ENCODE measurements around the gene WNT6. TPM values are rescaled to one million over a fixed set of nuclear protein-coding genes. Genes with fewer than 3 reads are reported as not detected.

The WNT6 gene
- total RNA-seq, 1 donor from 2014 or later, result 2.6 TPM

DNA sequence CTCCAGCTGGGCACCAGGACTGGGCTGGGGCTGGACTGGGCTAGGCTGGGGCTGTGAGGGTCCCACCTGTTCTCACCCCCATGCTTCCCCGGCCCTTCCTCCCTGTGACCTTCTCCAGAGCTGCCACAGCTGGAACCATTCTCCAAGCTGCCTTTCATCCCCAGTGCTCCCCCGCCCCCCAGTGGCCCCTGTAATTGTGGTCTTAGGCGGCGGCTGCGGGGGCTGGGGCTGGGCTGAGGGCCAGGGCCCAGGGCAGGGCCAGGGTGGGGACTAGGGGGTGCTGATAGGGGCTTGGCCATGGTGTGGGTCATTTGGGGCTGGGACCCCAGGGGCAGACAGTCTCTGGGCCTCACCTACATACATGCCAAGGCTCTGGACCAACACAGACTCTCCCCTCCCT is 18.3 kb downstream of the WNT6 start:
- Mint-ChIP-seq H3K36me3 (ENCODE audit: low read depth, unreplicated experiment) (no peaks in the 10 kb centered on the region), H3K27ac (ENCODE audit: unreplicated experiment) (no peak overlapping the region), H3K9me3 (ENCODE audit: unreplicated experiment) (no peaks in the 10 kb centered on the region), H3K27me3 (ENCODE audit: low read depth, unreplicated experiment) (peaks cover 72% of the 10 kb centered on the region), H3K4me3 (ENCODE audit: unreplicated experiment) (no peak overlapping the region), H3K4me1 (ENCODE audit: low read depth, unreplicated experiment) (peaks cover 26% of the 10 kb centered on the region)
- H3K4me2 ChIP-seq (ENCODE audit: low read length), result no peak overlapping the region
- DNase-seq (ENCODE audit: low read depth) (no peak), FAIRE-seq (no peak)
- peaks cover 6% of the 10 kb centered on the region for H4K20me1 ChIP-seq (ENCODE audit: insufficient read depth, low read length)
- no peaks in the 10 kb centered on the region for H3K36me3 ChIP-seq (ENCODE audit: insufficient read depth, low read length)
- peak; percentile 33 for TF ChIP-seq EZH2 (IDR thresholded peaks at IDR 0.05; ENCODE audit: insufficient read depth, low read length)
- TF ChIP-seq, protein P1, sequence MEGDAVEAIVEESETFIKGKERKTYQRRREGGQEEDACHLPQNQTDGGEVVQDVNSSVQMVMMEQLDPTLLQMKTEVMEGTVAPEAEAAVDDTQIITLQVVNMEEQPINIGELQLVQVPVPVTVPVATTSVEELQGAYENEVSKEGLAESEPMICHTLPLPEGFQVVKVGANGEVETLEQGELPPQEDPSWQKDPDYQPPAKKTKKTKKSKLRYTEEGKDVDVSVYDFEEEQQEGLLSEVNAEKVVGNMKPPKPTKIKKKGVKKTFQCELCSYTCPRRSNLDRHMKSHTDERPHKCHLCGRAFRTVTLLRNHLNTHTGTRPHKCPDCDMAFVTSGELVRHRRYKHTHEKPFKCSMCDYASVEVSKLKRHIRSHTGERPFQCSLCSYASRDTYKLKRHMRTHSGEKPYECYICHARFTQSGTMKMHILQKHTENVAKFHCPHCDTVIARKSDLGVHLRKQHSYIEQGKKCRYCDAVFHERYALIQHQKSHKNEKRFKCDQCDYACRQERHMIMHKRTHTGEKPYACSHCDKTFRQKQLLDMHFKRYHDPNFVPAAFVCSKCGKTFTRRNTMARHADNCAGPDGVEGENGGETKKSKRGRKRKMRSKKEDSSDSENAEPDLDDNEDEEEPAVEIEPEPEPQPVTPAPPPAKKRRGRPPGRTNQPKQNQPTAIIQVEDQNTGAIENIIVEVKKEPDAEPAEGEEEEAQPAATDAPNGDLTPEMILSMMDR (IDR thresholded peaks at IDR 0.05; ENCODE audit: insufficient read depth, low read depth, low read length), result no peak
- no peak overlapping the region for H3K9ac ChIP-seq (ENCODE audit: low read length)
- no peaks in the 10 kb centered on the region for H3K4me1 ChIP-seq (ENCODE audit: insufficient read depth, low read length)
- H2AFZ ChIP-seq (ENCODE audit: low read depth, low read length), result no peak overlapping the region
- peaks cover 85% of the 10 kb centered on the region for H3K27me3 ChIP-seq (ENCODE audit: insufficient read depth, low read length)
- H3K9me3 ChIP-seq (ENCODE audit: insufficient read depth, low read depth, low read length), result peaks cover 4% of the 10 kb centered on the region
- H3K79me2 ChIP-seq (ENCODE audit: insufficient read depth, low read length), result no peaks in the 10 kb centered on the region
- H3K27ac ChIP-seq (ENCODE audit: low read depth, low read length), result no peak overlapping the region
- H3K4me3 ChIP-seq (ENCODE audit: insufficient read depth, low read depth, low read length), result no peak overlapping the region

DNA sequence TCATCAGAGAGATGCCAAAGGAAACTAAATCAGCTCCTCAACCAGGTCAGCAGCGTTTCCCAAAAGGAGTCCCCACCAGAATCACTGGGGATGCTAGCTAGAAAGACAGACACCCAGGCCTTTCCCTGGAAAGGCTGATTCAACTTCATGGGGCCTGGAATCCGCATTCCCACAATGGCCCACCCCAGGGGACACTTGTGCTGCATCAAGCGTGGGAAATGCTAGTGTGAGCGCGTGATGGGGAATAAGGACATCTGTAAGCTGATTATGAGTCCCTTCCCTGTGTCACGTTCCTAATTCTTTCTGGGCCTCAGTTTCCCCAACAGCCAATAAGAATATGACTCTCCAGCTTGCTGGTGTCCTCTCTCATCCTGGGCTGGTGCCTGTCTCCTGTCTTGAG is 18.9 kb downstream of the WNT6 start:
- Histone ChIP-seq H3K27ac (ENCODE audit: low read depth, low read length) (no peak overlapping the region), H3K4me3 (ENCODE audit: insufficient read depth, low read depth, low read length) (no peak overlapping the region), H3K9me3 (ENCODE audit: insufficient read depth, low read depth, low read length) (peaks cover 4% of the 10 kb centered on the region), H3K4me2 (ENCODE audit: low read length) (no peak overlapping the region), H3K36me3 (ENCODE audit: insufficient read depth, low read length) (no peaks in the 10 kb centered on the region), H3K79me2 (ENCODE audit: insufficient read depth, low read length) (no peaks in the 10 kb centered on the region), H3K4me1 (ENCODE audit: insufficient read depth, low read length) (no peaks in the 10 kb centered on the region), H3K9ac (ENCODE audit: low read length) (no peak overlapping the region), H2AFZ (ENCODE audit: low read depth, low read length) (no peak overlapping the region), H3K27me3 (ENCODE audit: insufficient read depth, low read length) (peaks cover 83% of the 10 kb centered on the region), H4K20me1 (ENCODE audit: insufficient read depth, low read length) (peaks cover 6% of the 10 kb centered on the region)
- Mint-ChIP-seq H3K36me3 (ENCODE audit: low read depth, unreplicated experiment) (no peaks in the 10 kb centered on the region), H3K4me3 (ENCODE audit: unreplicated experiment) (no peak overlapping the region), H3K9me3 (ENCODE audit: unreplicated experiment) (no peaks in the 10 kb centered on the region), H3K27me3 (ENCODE audit: low read depth, unreplicated experiment) (peaks cover 72% of the 10 kb centered on the region), H3K27ac (ENCODE audit: unreplicated experiment) (no peak overlapping the region), H3K4me1 (ENCODE audit: low read depth, unreplicated experiment) (peaks cover 29% of the 10 kb centered on the region)
- no peak for DNase-seq (ENCODE audit: low read depth)
- no peak for FAIRE-seq
- TF ChIP-seq, protein P1 (IDR thresholded peaks at IDR 0.05; ENCODE audit: insufficient read depth, low read depth, low read length), result no peak
- no peak for TF ChIP-seq EZH2 (IDR thresholded peaks at IDR 0.05; ENCODE audit: insufficient read depth, low read length)

DNA sequence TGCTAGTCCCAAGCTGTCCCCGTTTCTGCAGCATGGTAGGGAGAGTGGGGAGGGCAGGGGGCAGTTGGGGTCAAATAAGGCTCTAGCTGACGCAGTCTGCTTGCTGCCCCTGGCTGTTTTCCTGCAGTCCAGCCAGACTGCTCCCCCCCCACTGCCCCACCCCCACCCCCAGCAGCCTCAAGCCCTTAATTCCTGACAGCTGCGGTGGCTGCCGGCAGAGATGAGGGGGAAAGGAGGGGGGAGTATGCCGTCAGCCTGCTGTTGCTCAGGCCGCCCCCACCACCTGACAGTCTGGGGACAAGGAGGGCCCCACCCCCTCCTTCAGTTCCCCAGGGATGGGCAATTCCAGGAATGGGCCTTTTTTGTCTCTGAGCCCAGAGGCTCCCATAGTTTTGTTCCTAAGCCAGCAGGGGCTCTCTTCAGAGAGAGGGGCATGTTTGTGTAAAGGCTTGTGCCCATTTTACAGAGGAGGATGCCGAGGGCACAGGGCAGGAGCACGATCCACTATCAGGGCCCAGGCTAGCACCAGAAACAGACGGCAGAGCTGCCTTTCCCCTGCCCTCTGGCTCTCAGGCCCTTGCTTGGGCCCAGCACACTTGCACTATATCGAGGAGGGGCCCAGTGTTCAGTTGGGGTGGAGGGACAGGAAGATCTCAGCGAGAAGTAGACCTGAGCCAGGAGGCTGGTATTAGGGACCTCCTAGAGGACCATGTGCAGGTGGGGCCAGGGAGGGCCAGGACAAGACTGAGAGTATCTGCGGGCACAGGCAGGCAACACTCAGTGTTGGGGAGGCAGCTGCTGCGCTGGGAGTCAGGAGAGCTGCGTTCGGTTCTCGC is 19.5 kb downstream of the WNT6 start:
- Mint-ChIP-seq H3K9me3 (ENCODE audit: unreplicated experiment) (no peaks in the 10 kb centered on the region), H3K4me1 (ENCODE audit: low read depth, unreplicated experiment) (peaks cover 29% of the 10 kb centered on the region), H3K27ac (ENCODE audit: unreplicated experiment) (peak overlapping the region; percentile 66), H3K4me3 (ENCODE audit: unreplicated experiment) (peak overlapping the region; percentile 35), H3K27me3 (ENCODE audit: low read depth, unreplicated experiment) (peaks cover 73% of the 10 kb centered on the region), H3K36me3 (ENCODE audit: low read depth, unreplicated experiment) (no peaks in the 10 kb centered on the region)
- no peak overlapping the region for H3K27ac ChIP-seq (ENCODE audit: low read depth, low read length)
- peaks cover 6% of the 10 kb centered on the region for H4K20me1 ChIP-seq (ENCODE audit: insufficient read depth, low read length)
- H3K27me3 ChIP-seq (ENCODE audit: insufficient read depth, low read length), result peaks cover 84% of the 10 kb centered on the region
- H2AFZ ChIP-seq (ENCODE audit: low read depth, low read length), result no peak overlapping the region
- H3K4me3 ChIP-seq (ENCODE audit: insufficient read depth, low read depth, low read length), result no peak overlapping the region
- H3K9ac ChIP-seq (ENCODE audit: low read length), result no peak overlapping the region
- H3K4me2 ChIP-seq (ENCODE audit: low read length), result no peak overlapping the region
- no peaks in the 10 kb centered on the region for H3K79me2 ChIP-seq (ENCODE audit: insufficient read depth, low read length)
- H3K4me1 ChIP-seq (ENCODE audit: insufficient read depth, low read length), result no peaks in the 10 kb centered on the region
- no peaks in the 10 kb centered on the region for H3K36me3 ChIP-seq (ENCODE audit: insufficient read depth, low read length)
- peaks cover 4% of the 10 kb centered on the region for H3K9me3 ChIP-seq (ENCODE audit: insufficient read depth, low read depth, low read length)
- FAIRE-seq, result no peak
- no peak for TF ChIP-seq EZH2 (IDR thresholded peaks at IDR 0.05; ENCODE audit: insufficient read depth, low read length)
- TF ChIP-seq, protein P1 (IDR thresholded peaks at IDR 0.05; ENCODE audit: insufficient read depth, low read depth, low read length), result no peak
- no peak for DNase-seq (ENCODE audit: low read depth)
